ENCODE results near the gene GLIS1. TPM values are rescaled to one million over a fixed set of nuclear protein-coding genes. Genes with fewer than 3 reads are reported as not detected.

The GLIS1 gene
- polyA plus RNA-seq, 1 experiment, result 1.9 TPM

GRCh38 chr1:53627031-53627430 is 111.9 kb downstream of the GLIS1 start:
- H3K27me3 ChIP-seq (ENCODE audit: control insufficient read depth, insufficient read depth, low read length), result no peaks in the 10 kb centered on the region
- H3K4me3 ChIP-seq (ENCODE audit: low read depth, low read length), result no peak overlapping the region
- no peak for DNase-seq (ENCODE audit: low read depth)
- POLR2A ChIA-PET, result no interaction called here
- H3K36me3 ChIP-seq (ENCODE audit: control insufficient read depth, insufficient read depth, low read length), result no peaks in the 10 kb centered on the region
- CTCF ChIA-PET, result interaction anchor here (1.0 to 1.7 kb wide), 4 partner anchors 10 to 141 kb away, joined by 3 to 5 read pairs (median 4); no protein-coding TSS in a partner anchor
- no peak for TF ChIP-seq CTCF (IDR thresholded peaks at IDR 0.05; ENCODE audit: insufficient read depth, low read depth, low read length)

GRCh38 chr1:53626616-53627015 is 112.3 kb downstream of the GLIS1 start:
- POLR2A ChIA-PET, result no interaction called here
- no peak for DNase-seq (ENCODE audit: low read depth)
- TF ChIP-seq CTCF (IDR thresholded peaks at IDR 0.05; ENCODE audit: insufficient read depth, low read depth, low read length), result no peak
- Histone ChIP-seq H3K27me3 (ENCODE audit: control insufficient read depth, insufficient read depth, low read length) (no peaks in the 10 kb centered on the region), H3K36me3 (ENCODE audit: control insufficient read depth, insufficient read depth, low read length) (no peaks in the 10 kb centered on the region), H3K4me3 (ENCODE audit: low read depth, low read length) (no peak overlapping the region)
- CTCF ChIA-PET, result interaction anchor here (1.2 to 1.7 kb wide), 3 partner anchors 10 to 141 kb away, joined by 3 to 5 read pairs (median 5); no protein-coding TSS in a partner anchor

GRCh38 chr1:53625766-53626520 is 113.0 kb downstream of the GLIS1 start:
- CTCF ChIA-PET, result interaction anchor here (1.4 to 1.7 kb wide), 3 partner anchors 11 to 140 kb away, joined by 3 to 5 read pairs (median 4); no protein-coding TSS in a partner anchor

GRCh38 chr1:53625049-53625448 is 113.9 kb downstream of the GLIS1 start:
- no peak overlapping the region for H3K4me3 ChIP-seq (ENCODE audit: low read depth, low read length)
- ChIA-PET POLR2A (interaction anchor here (0.6 kb wide), 1 partner anchor 1366 kb away, joined by 3 read pairs; no protein-coding TSS in a partner anchor), CTCF (interaction anchor here (1.4 kb wide), 1 partner anchor 12 kb away, joined by 4 read pairs; no protein-coding TSS in a partner anchor)
- H3K36me3 ChIP-seq (ENCODE audit: control insufficient read depth, insufficient read depth, low read length), result no peaks in the 10 kb centered on the region; the same call in 1 of the 2 replicates
- no peak for DNase-seq (ENCODE audit: low read depth)
- no peak for TF ChIP-seq CTCF (IDR thresholded peaks at IDR 0.05; ENCODE audit: insufficient read depth, low read depth, low read length)
- H3K27me3 ChIP-seq (ENCODE audit: control insufficient read depth, insufficient read depth, low read length), result no peaks in the 10 kb centered on the region

More at GRCh38 chr1:53625766-53626520, 113.0 kb downstream of the GLIS1 start:
- Histone ChIP-seq H3K27me3 (ENCODE audit: control insufficient read depth, insufficient read depth, low read length) (no peaks in the 10 kb centered on the region), H3K36me3 (ENCODE audit: control insufficient read depth, insufficient read depth, low read length) (no peaks in the 10 kb centered on the region), H3K4me3 (ENCODE audit: low read depth, low read length) (no peak overlapping the region)
- no peak for DNase-seq (ENCODE audit: low read depth)
- no peak for TF ChIP-seq CTCF (IDR thresholded peaks at IDR 0.05; ENCODE audit: insufficient read depth, low read depth, low read length)
- POLR2A ChIA-PET, result no interaction called here

- Histone ChIP-seq H3K4me3 (ENCODE audit: low read depth, low read length) (no peak overlapping the region), H3K27me3 (ENCODE audit: control insufficient read depth, insufficient read depth, low read length) (no peaks in the 10 kb centered on the region), H3K36me3 (ENCODE audit: control insufficient read depth, insufficient read depth, low read length) (peaks cover 1% of the 10 kb centered on the region)
- DNase-seq (ENCODE audit: low read depth), result no peak
- TF ChIP-seq CTCF (IDR thresholded peaks at IDR 0.05; ENCODE audit: insufficient read depth, low read depth, low read length), result no peak
- CTCF ChIA-PET, result interaction anchor here (0.7 kb wide), 1 partner anchor 72 kb away, joined by 3 read pairs; no protein-coding TSS in a partner anchor
- POLR2A ChIA-PET, result no interaction called here
Observed at GRCh38 chr1:53622531-53622930, 116.4 kb downstream of the GLIS1 start.

All from BJ (cell line).